CD4-positive, alpha-beta T cell treated with Interleukin-10 for 1 hour (primary cell): ENCODE measurements around the gene HOXA6.

Experiments
- DNase-seq: peaks from one replicate; pipeline ENCODE4 v3.0.0-alpha.2; 2020

The HOXA6 gene

DNA sequence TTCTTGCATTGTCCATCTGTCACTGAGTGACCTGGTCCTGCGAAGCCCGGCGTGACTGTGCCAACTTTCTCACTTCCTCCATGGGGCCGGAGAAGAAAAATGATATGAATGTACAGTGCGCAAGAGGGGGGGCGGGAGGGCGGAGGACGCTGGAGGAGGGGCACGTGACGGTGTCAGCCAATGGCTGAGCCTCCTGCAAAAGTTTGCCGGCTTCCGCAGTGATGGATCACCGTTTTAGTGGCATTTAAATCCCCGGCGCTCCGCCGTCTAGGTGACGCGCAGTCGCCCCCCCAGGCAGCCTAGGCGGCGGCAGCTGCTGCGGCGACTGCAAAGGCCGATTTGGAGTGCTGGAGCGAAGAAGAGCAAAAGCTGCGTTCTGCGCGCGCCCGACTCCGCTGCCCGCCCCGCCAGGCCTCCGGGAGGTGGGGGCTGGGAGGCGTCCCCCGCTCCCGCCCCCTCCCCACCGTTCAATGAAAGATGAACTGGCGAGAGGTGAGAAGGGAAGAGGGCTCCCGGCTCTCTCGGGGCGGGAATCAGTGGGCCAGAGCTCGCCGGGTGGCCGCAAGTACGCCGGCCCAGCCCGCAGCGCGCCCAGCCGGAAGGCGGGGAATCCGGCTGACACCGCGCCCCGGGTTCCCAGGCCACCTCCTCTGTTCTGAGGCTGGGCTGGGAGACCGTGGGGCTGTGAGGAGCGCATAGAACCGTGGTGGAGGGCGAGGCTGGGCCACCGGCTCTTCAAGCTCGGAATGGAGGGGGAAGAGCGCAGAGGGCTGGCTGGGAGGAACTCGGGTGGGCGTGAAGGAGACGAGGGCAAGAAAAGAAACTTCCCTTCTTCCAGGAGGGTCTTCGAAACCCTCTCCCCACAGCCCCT is 51.4 kb downstream of the HOXA6 start, which contains the start of gene HOXA1:
TSS of gene HOXA1 (minus strand) at position 104 of the 871 bp plus-strand sequence. CDS start at position 16, 88 bp downstream.
- peak; percentile 84 for DNase-seq
